Lung (tissue), 12 donors: ENCODE data around the gene LDHA. TPM values are rescaled to one million over a fixed set of nuclear protein-coding genes. Genes with fewer than 3 reads are reported as not detected.

Source experiments
- ATAC-seq: fragments of 200-7000 bp; cut with Tn5 transposase; one replicate; pipeline ENCODE4 v1.9.1; 2020; ENCODE audit warnings: moderate number of reproducible peaks; ENCODE audit not compliant: insufficient read depth, low FRiP score
- DNase-seq, 3 donors: peaks; one replicate each; pipeline ENCODE4 v3.0.0-alpha.2; 2013 to 2017
- H3K27ac ChIP-seq, 2 donors: one replicate each; pipeline ENCODE4 v1.5.1; 2013; ENCODE audit warnings: mild to moderate bottlenecking in 2 of 2, moderate library complexity in 2 of 2, control low read depth in 1 of 2, inconsistent platforms in 1 of 2, low read depth in 1 of 2, low read length in 1 of 2
- H3K27me3 ChIP-seq, 3 donors: one replicate each; pipeline ENCODE4 v1.5.1; 2013; ENCODE audit warnings: low read length in 2 of 3; ENCODE audit not compliant: control insufficient read depth in 3 of 3, insufficient read depth in 3 of 3
- H3K36me3 ChIP-seq, 4 donors: one replicate each; pipeline ENCODE4 v1.5.1; 2013; ENCODE audit warnings: low read length in 4 of 4, mild to moderate bottlenecking in 1 of 4, moderate library complexity in 1 of 4; ENCODE audit not compliant: control insufficient read depth in 4 of 4, insufficient read depth in 4 of 4
- H3K4me1 ChIP-seq, 5 donors: one replicate each; pipeline ENCODE4 v1.5.1; 2013; ENCODE audit warnings: low read length in 5 of 5, mild to moderate bottlenecking in 2 of 5, moderate library complexity in 1 of 5; ENCODE audit not compliant: control insufficient read depth in 5 of 5, insufficient read depth in 5 of 5
- H3K4me3 ChIP-seq: one replicate; pipeline ENCODE4 v1.5.1; 2013; ENCODE audit warnings: mild to moderate bottlenecking, control low read depth, moderate library complexity
- H3K9ac ChIP-seq, 2 donors: one replicate each; pipeline ENCODE4 v1.5.1; 2013; ENCODE audit warnings: low read length in 2 of 2, control low read depth in 1 of 2; ENCODE audit not compliant: insufficient read depth in 1 of 2
- H3K9me3 ChIP-seq, 4 donors: one replicate each; pipeline ENCODE4 v1.5.1; 2013; ENCODE audit warnings: low read length in 3 of 4, mild to moderate bottlenecking in 1 of 4, moderate library complexity in 1 of 4; ENCODE audit not compliant: control insufficient read depth in 4 of 4, insufficient read depth in 3 of 4
- WGBS, 2 donors: extraction: QIAGEN DNeasy Blood & Tissue Kit; methylation state at CpG; one replicate each; pipeline ENCODE4 v1.1.7; 2013; 5-methylcytosine and 5-hydroxymethylcytosine counted together
- polyA plus RNA-seq, 2 donors: library from polyadenylated mRNA; stranded (reverse); fragments of 200-250 nt; gene quantifications; one replicate each; pipeline ENCODE4 v1.2.1, GENCODE V29; 2013
- total RNA-seq, 2 donors: library from RNA; depleted of rRNA in 1 of 2; stranded (reverse); fragments of >200 nt in 1 of 2; gene quantifications; one replicate each; pipeline ENCODE4 v1.2.1, GENCODE V29; 2014 to 2021
- TF ChIP-seq, protein P1 (sequence below): IDR thresholded peaks from 2 replicates; pipeline ENCODE4 v1.5.1; 2012; ENCODE audit warnings: mild to moderate bottlenecking; ENCODE audit errors: control extremely low read depth, extremely low read depth
- donor health status: control.
- donor health status: control.
- donor health status: Bipolar disorder and iron deficiency.
- donor health status: healthy.
- donor health status: DM: yes; HTN: yes; CAD: no.

Gene LDHA
- total and polyA plus RNA-seq, 4 donors, result 238 to 596 (median 330) TPM

DNA sequence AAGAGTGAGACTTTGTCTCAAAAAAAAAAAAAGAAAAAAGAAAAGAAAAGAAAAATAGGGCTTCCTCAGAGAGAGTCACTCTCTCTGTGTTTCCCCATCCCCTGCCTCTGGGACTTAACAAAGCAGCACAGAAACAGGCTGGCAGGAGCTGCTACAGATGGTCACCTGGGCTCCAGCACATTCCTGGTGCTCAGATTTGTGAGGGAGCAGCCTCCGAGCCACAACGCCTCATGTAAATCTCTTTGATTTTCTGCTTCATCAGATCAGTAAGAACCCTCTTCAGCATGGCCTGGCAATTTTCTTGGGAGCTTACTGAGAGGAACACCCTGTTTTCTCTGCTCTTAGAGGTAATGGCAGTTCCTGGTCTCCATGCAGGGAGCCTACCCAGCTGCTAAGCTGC lies 15.2 kb upstream of the LDHA start:
- Histone ChIP-seq H3K9me3 (no peaks in the 10 kb centered on the region), H3K9ac (no peak overlapping the region), H3K27ac (no peak overlapping the region), H3K4me1 (peaks cover 0 to 16% (median 6%) of the 10 kb centered on the region in 5 donors), H3K36me3 (no peaks in the 10 kb centered on the region), H3K4me3 (no peak overlapping the region), H3K27me3 (no peaks in the 10 kb centered on the region)
- ATAC-seq (no peak), DNase-seq (no peak)
- WGBS, 2 donors, result 73 to 97% methylated on average over 2 of the region's 2 CpGs
- TF ChIP-seq, protein P1, sequence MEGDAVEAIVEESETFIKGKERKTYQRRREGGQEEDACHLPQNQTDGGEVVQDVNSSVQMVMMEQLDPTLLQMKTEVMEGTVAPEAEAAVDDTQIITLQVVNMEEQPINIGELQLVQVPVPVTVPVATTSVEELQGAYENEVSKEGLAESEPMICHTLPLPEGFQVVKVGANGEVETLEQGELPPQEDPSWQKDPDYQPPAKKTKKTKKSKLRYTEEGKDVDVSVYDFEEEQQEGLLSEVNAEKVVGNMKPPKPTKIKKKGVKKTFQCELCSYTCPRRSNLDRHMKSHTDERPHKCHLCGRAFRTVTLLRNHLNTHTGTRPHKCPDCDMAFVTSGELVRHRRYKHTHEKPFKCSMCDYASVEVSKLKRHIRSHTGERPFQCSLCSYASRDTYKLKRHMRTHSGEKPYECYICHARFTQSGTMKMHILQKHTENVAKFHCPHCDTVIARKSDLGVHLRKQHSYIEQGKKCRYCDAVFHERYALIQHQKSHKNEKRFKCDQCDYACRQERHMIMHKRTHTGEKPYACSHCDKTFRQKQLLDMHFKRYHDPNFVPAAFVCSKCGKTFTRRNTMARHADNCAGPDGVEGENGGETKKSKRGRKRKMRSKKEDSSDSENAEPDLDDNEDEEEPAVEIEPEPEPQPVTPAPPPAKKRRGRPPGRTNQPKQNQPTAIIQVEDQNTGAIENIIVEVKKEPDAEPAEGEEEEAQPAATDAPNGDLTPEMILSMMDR, result no peak

DNA sequence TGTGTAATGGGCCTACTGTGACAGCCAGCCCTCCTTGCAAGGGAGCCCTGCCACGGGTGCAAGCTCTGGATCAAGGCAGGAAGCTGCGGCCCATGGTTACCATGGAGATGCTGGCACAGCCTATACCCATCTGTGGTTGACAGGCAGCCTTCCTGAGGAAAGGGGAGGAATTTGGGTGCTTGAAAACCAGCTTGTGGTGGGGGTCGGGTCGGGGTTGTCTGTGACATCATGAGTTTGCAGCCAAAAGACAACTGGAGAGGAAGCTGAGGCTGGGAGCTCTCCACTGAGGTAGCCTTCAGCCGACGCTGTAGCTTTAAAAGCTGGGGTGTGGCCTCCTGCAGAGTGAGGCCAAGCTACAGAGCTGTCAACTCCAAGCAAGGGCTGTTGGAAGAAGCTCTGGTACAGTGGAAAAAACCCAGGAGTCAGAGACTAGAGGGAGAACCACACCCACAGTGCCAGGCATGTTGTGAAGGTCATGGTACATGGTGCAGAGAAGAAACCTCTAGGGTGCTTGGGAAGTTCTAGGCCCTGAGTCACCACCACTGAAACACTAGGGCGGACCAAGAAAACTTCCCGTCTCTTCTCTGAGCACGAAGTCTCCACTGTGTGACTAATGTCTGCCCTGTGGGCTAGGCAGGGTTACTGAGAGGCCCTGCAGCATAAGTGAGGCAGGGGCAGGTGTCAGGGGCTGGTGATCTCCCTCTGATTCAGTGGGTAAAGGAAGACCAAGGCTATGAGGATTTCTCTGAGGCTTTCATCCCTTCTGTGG lies 10.8 kb upstream of the LDHA start:
- TF ChIP-seq, protein P1, result no peak
- Histone ChIP-seq H3K27ac (peak overlapping the region; percentile 88 to 96), H3K9ac (peak overlapping the region in 1 of 2 donors; percentile 40), H3K36me3 (no peaks in the 10 kb centered on the region), H3K4me1 (peaks cover 4 to 20% (median 12%) of the 10 kb centered on the region in 5 donors), H3K27me3 (no peaks in the 10 kb centered on the region), H3K4me3 (no peak overlapping the region), H3K9me3 (no peaks in the 10 kb centered on the region)
- WGBS, 2 donors, result 2 to 9% methylated on average over 9 of the region's 9 CpGs
- ATAC-seq, result peak; percentile 89
- peak; percentile 42 to 49 (median 48) for DNase-seq

DNA sequence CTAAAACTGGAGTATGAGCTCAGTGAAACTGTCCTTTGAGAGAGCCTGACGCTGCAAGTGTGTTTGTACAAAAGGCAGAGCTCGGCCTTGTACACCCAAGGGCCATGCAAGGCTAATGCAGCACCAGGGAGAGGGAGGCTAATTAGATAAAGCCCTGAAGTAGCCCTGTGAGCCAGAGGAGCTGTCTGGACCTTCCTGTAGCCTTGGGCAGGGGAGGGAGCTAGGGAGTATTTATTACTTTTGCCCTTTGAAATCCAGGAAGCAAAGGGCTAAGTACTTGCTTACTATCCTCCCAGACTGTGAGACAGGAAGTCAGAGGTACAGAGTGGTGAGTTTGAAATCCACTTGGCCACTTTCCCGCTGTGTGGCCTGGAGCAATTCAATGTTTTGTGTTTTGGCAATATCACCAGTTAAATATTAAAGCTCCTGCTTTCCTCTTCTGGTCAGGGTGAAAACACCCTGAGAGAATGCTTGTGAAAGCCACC lies 10.2 kb upstream of the LDHA start:
- H3K27ac ChIP-seq, result peak overlapping the region; percentile 88 to 96
- no peak overlapping the region for H3K4me3 ChIP-seq
- DNase-seq, result peak; percentile 23 to 66 (median 48)
- H3K36me3 ChIP-seq, result no peaks in the 10 kb centered on the region
- TF ChIP-seq, protein P1, result no peak
- H3K9ac ChIP-seq, result peak overlapping the region in 1 of 2 donors; percentile 40
- peak; percentile 82 for ATAC-seq
- peaks cover 4 to 20% (median 12%) of the 10 kb centered on the region in 5 donors for H3K4me1 ChIP-seq
- no peaks in the 10 kb centered on the region for H3K9me3 ChIP-seq
- no peaks in the 10 kb centered on the region for H3K27me3 ChIP-seq
- 8 to 16% methylated on average over 3 of the region's 3 CpGs for WGBS, 2 donors
